Glomerular visceral epithelial cell (primary cell): Measurements from ENCODE around the gene CHAT.

Source experiments
- DNase-seq: peaks from one replicate; pipeline ENCODE4 v3.0.0-alpha.2; 2016; ENCODE audit errors: extremely low spot score

The CHAT gene

DNA sequence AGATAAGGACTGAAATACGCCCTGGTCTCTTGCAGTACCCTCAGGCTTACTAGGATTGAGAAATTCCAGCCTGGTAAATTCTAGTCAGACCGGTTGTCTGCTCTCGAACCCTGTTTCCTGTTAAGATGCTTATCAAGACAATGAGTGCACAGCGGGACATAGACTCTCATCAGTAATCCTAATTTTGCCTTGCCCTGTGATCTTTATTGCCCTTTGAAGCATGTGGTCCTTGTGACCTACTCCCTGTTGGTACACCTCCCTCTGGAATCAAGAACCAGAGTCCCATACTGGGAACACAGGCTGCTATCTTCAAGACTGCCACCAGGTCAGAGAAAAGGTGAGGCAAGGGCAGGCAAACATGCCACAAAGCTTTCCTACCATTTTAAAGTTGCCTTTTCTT is 72.8 kb downstream of the CHAT start:
- no peak for DNase-seq

DNA sequence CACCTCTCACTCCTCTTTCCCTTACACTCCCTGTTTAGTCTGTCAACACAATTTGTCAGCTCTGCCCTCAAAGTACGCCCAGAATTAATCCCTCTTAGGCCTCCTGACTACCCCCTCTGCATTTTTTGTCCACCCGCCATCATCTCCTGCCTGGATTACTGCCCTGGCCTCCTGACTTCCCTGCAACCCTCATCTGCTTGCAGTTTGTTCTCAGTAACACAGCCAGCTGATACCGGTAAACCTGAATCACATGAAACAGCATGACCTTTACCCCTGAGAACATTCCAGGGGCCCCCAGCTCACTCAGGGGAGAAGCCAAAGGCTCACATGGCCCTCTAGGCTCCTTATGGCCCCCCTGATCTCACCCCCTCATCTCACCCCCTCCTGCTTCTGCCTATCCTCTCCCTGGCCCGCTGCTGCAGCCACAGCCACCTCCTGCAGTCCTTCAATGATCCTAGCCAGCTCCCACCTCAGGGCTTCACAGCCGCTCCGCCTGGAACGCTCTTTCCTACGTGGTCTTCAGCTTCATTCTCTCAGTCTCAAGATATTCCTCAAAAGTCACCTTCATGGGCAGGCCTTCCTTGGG is 74.5 kb downstream of the CHAT start:
- no peak for DNase-seq

DNA sequence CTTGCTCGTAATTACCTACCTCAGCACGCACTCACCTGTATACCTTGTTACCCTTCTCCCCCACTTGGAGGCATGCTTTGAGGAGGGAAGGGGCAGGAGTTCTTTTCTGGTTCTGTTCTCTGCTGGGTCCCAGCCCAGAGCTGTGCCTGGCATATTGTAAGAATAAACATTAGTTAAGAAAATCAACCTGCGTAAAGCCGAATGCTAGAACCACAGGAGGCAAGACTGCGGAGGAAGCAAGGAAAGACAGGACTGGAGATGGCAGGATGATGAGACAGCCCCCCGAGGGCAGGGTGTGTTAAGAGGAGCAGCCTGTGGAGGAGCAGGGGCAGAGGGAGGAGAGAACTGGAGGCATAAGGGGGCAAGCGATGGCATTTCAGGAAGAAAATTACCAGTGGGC is 75.1 kb downstream of the CHAT start:
- no peak for DNase-seq

GRCh38 chr10:49689882-49690510 is 76.2 kb downstream of the CHAT start:
- no peak for DNase-seq

DNA sequence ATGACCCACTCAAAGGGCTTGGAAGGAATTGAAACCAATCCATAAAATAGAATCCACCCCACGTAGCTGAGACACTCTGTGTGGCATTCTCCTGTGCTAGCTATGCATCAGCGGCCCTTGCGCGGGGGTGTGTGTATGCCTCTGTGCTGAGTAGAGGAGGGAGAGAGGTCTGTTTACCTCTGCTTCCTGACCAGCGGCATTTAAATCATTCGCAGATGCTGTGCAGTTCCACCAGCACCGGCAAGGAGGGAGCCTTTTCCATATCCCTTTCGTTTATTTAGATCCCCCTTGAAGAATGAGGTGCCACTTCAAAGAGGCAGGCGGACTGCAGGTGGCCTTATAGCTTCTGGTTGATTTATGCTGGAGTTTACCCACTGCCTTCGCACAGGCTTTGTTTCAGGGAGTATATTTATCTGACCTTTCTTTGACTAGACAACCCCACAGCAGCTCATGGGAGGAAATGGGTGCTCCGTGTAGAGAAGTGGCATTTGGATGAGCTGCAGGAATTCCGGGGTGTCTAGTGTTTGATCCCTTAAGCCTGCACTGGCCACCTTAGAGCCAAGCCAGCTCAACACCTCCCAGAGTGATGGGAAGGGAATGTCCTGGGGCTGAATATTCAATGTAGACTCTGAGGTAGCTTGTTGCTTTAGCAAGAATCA is 77.0 kb downstream of the CHAT start:
- no peak for DNase-seq

- no peak for DNase-seq
Observed at GRCh38 chr10:49691588-49691987, 77.8 kb downstream of the CHAT start.

GRCh38 chr10:49694466-49694865 is 80.6 kb downstream of the CHAT start:
- no peak for DNase-seq

DNA sequence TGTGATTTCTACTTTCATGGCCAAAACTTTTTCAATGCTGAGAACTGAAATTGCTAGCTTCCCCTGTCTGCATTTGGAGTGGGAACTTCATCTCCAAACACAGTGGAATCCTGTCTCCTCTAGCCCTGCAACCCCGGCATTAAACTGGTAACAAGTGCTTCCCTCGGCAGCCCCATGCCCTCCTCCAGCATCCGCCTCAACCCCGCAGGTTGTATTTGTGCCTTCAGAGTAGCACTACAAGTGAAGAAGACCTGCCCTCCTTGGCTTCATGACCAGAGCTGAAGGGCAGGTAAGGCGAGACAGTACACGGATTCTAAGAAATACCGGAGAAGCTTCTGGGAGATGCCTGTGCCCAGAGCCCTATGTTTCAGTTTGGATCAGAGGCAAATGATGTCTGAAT is 82.5 kb downstream of the CHAT start:
- no peak for DNase-seq

DNA sequence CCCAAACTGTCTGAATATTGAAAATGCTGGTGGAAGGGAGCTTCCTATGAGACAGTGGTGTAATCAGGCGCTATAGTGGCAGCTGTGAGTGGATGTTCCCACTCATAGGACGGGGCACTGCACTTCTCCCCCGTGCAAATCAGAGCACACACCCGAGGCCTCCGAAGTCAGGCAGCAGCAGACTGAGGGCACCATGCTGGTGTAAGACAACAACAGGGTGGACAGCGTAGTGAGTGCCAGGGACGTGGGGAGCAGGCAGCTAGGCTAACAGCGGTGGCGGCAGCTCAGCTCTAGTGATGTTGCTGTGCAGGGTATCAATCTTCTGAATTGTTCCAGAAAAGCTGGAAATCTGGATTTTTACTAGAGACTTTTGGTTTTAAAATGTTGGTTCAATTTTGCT is 84.8 kb downstream of the CHAT start:
- no peak for DNase-seq

- no peak for DNase-seq
Observed at GRCh38 chr10:49700211-49700610, 86.4 kb downstream of the CHAT start.

GRCh38 chr10:49700997-49701396 is 87.2 kb downstream of the CHAT start:
- DNase-seq, result no peak

GRCh38 chr10:49707585-49707984 is 93.7 kb downstream of the CHAT start:
- DNase-seq, result no peak

DNA sequence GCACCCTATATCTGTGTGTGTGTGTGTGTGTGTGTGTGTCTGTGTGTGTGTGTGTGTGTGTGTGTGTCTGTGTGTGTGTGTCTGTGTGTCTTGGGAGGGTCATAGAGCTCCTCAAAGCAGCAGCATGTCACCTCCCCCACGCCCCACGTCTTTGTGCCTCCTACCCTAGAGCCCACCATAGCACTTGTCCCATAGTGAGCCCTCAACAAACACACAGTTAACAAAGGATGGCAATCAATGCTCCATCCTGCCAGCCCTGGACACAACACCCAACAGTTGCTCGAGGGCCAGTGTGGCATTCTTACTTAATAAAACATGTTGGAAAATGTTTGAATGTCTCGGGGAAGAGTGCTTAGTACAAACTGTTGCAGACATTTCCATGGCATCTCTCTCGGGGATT is 96.1 kb downstream of the CHAT start:
- no peak for DNase-seq

DNA sequence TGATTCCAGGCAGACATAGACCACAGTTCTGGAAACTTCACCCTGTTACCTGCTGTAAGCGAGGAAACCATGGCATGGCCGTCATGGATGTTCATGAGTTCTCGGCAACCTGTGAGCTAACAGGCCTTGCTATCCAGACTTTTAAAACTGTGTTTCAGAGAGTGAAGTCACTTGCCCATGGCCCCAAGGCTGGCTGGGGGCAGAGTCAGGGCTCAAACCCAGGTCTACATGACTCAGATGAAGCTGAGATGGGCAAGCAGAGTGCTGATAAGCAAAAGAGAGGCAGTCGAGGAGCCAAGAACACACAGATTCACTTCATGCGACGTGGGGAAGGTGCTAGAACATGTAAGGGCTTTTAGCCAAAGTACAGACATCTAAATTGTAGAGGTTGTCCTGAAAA is 97.1 kb downstream of the CHAT start:
- no peak for DNase-seq

DNA sequence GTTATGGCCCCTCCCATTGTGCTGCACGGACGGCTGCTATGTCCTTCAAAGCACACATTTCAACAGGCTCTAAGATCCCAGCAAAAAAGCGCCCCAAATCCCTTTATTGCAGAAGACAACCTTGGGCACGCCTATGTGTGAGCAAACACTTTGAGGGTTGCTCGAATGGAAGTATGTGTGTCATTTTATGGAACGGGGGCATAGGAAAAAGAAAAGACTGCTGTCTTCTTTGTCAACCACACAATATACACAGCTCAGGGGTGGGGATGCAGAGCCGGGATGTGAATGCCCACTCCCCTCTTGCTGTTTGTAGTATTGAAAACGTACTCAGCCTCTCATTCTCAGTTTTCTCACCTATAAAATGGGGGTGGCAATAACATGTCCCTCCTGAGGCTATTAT is 97.6 kb downstream of the CHAT start:
- DNase-seq, result no peak

DNA sequence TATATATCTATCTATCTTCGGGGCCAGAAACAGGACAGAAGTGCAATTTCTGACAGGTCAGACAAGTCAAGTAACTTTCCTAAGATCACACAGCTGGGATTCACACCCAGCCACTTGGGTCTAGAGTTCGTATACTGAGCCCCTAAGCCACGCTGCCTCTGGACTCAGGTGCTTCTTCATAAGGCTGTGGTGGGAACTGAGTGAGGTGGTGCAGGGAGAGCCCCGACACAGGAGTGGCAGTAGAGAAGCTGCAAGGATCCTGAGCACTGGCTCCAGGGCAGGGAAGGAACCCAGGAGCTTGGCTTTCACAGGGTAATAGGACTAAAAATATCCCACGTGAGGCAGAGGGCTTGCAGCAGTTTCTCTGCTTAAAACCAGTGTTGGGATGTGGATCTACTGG is 99.4 kb downstream of the CHAT start:
- no peak for DNase-seq
